Peyer's patch (tissue), 4 donors: ENCODE results near the gene TSPAN16.

ENCODE experiments used
- POLR2A ChIP-seq, 2 donors: fragments of 450-650 bp; IDR thresholded peaks; one replicate each; pipeline ENCODE4 v1.5.1; 2017; ENCODE audit warnings: antibody characterized with exemption in 2 of 2, mild to moderate bottlenecking in 2 of 2, moderate library complexity in 2 of 2
- TF ChIP-seq, protein P1 (sequence below), 6 experiments: fragments of 450-650 bp in 4 of 6; fragments of 200-600 bp in 2 of 6; sonication (generic) in 1 of 6; IDR thresholded peaks; one replicate each; pipeline ENCODE4 v1.5.1; 2017 to 2019; ENCODE audit warnings: antibody characterized with exemption in 6 of 6, mild to moderate bottlenecking in 3 of 6, moderate library complexity in 1 of 6

- TF ChIP-seq POLR2A (IDR thresholded peaks at IDR 0.05), result no peak
- TF ChIP-seq, protein P1, sequence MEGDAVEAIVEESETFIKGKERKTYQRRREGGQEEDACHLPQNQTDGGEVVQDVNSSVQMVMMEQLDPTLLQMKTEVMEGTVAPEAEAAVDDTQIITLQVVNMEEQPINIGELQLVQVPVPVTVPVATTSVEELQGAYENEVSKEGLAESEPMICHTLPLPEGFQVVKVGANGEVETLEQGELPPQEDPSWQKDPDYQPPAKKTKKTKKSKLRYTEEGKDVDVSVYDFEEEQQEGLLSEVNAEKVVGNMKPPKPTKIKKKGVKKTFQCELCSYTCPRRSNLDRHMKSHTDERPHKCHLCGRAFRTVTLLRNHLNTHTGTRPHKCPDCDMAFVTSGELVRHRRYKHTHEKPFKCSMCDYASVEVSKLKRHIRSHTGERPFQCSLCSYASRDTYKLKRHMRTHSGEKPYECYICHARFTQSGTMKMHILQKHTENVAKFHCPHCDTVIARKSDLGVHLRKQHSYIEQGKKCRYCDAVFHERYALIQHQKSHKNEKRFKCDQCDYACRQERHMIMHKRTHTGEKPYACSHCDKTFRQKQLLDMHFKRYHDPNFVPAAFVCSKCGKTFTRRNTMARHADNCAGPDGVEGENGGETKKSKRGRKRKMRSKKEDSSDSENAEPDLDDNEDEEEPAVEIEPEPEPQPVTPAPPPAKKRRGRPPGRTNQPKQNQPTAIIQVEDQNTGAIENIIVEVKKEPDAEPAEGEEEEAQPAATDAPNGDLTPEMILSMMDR (IDR thresholded peaks at IDR 0.05), result no peak
Observed at GRCh38 chr19:11306337-11306736, 10.4 kb downstream of the TSPAN16 start.
